Peyer's patch (tissue), 4 donors: ENCODE measurements around the gene ZNF385D. TPM values are rescaled to one million over a fixed set of nuclear protein-coding genes. Genes with fewer than 3 reads are reported as not detected.

Experiments
- DNase-seq, 3 donors: peaks; one replicate each; pipeline ENCODE4 v3.0.0-alpha.2; 2017 to 2019
- H3K27ac ChIP-seq, 4 donors: fragments of 200-600 bp; sonication (generic); one replicate each; pipeline ENCODE4 v1.5.1; 2016 to 2019
- H3K27me3 ChIP-seq, 2 donors: fragments of 200-600 bp; sonication (generic); one replicate each; pipeline ENCODE4 v1.5.1; 2019
- H3K36me3 ChIP-seq, 3 donors: fragments of 200-600 bp; sonication (generic); one replicate each; pipeline ENCODE4 v1.5.1; 2016 to 2019
- H3K4me1 ChIP-seq, 4 donors: fragments of 200-600 bp; sonication (generic); one replicate each; pipeline ENCODE4 v1.5.1; 2016 to 2019
- H3K4me3 ChIP-seq, 4 donors: fragments of 200-600 bp; sonication (generic); 1 replicate in 3 of 4; 2 replicates in 1 of 4; pipeline ENCODE4 v1.5.1; 2016 to 2019; ENCODE audit warnings: mild to moderate bottlenecking in 1 of 4
- H3K9me3 ChIP-seq, 4 donors: fragments of 200-600 bp; sonication (generic); one replicate each; pipeline ENCODE4 v1.5.1; 2016 to 2019; ENCODE audit warnings: mild to moderate bottlenecking in 1 of 4
- CTCF ChIP-seq, 6 experiments: fragments of 450-650 bp in 4 of 6; fragments of 200-600 bp in 2 of 6; sonication (generic) in 1 of 6; IDR thresholded peaks; one replicate each; pipeline ENCODE4 v1.5.1; 2017 to 2019; ENCODE audit warnings: antibody characterized with exemption in 6 of 6, mild to moderate bottlenecking in 3 of 6, moderate library complexity in 1 of 6
- POLR2A ChIP-seq, 2 donors: fragments of 450-650 bp; IDR thresholded peaks; one replicate each; pipeline ENCODE4 v1.5.1; 2017; ENCODE audit warnings: antibody characterized with exemption in 2 of 2, mild to moderate bottlenecking in 2 of 2, moderate library complexity in 2 of 2
- total RNA-seq, 4 donors: library from RNA; depleted of rRNA; stranded (reverse); fragments of >200 nt; gene quantifications; one replicate each; pipeline ENCODE4 v1.1.0, GENCODE V29; 2016

The ZNF385D gene
- total RNA-seq, 4 donors from 2014 or later: 1.1 to 3.3 (median 1.8) TPM

GRCh38 chr3:21372316-21372715 lies 378.7 kb downstream of the ZNF385D start:
- H3K36me3 ChIP-seq: no peaks in the 10 kb centered on the region
- H3K9me3 ChIP-seq: no peaks in the 10 kb centered on the region
- no peak overlapping the region for H3K27ac ChIP-seq
- H3K4me3 ChIP-seq: no peak overlapping the region
- H3K4me1 ChIP-seq: no peaks in the 10 kb centered on the region
- H3K27me3 ChIP-seq: no peaks in the 10 kb centered on the region
- no peak for DNase-seq
- TF ChIP-seq POLR2A (IDR thresholded peaks at IDR 0.05) (no peak), CTCF (IDR thresholded peaks at IDR 0.05) (no peak)
